Adrenal gland (tissue), 12 donors: ENCODE results near the gene ZNF700. TPM values are rescaled to one million over a fixed set of nuclear protein-coding genes. Genes with fewer than 3 reads are reported as not detected.
"Not testable (repeated sequence)": the region's sequence is repeated elsewhere in the genome, so short reads cannot be mapped to it uniquely, and the experiment has no call there.

Source experiments
- DNase-seq, 7 donors: peaks; one replicate each; pipeline ENCODE4 v3.0.0-alpha.2; 2019 to 2020
- H3K27ac ChIP-seq, 5 donors: fragments of 200-600 bp; sonication (generic) in 4 of 5; 1 replicate in 3 of 5; 2 replicates in 2 of 5; pipeline versions ENCODE4 v1.5.1 to v1.8.0; 2016 to 2020; ENCODE audit warnings: mild to moderate bottlenecking in 1 of 5
- H3K27me3 ChIP-seq: fragments of 200-600 bp; 2 replicates; pipeline ENCODE4 v1.8.0; 2021
- H3K36me3 ChIP-seq, 2 donors: fragments of 200-600 bp; replicated peaks in 1 of 2; 1 replicate in 1 of 2; 2 replicates in 1 of 2; pipeline versions ENCODE4 v1.5.1 to v1.8.0; 2018 to 2022
- H3K4me1 ChIP-seq, 2 donors: fragments of 200-600 bp; replicated peaks in 1 of 2; 1 replicate in 1 of 2; 2 replicates in 1 of 2; pipeline versions ENCODE4 v1.5.1 to v1.8.0; 2018 to 2021
- H3K4me3 ChIP-seq, 4 donors: fragments of 200-600 bp; sonication (generic) in 3 of 4; one replicate each; pipeline ENCODE4 v1.5.1; 2016 to 2018
- H3K9me3 ChIP-seq, 3 donors: fragments of 200-600 bp; sonication (generic) in 1 of 3; replicated peaks in 1 of 3; 1 replicate in 2 of 3; 2 replicates in 1 of 3; pipeline versions ENCODE4 v1.5.1 to v1.8.0; 2016 to 2021
- CTCF ChIP-seq, 6 experiments: fragments of 450-650 bp in 4 of 6; fragments of 200-600 bp in 2 of 6; sonication (generic) in 1 of 6; IDR thresholded peaks; 1 replicate in 5 of 6; 2 replicates in 1 of 6; pipeline versions ENCODE4 v1.5.1 to v1.8.0; 2016 to 2021; ENCODE audit warnings: antibody characterized with exemption in 6 of 6, mild to moderate bottlenecking in 2 of 6, moderate library complexity in 1 of 6
- POLR2A ChIP-seq, 2 donors: fragments of 450-650 bp; IDR thresholded peaks; one replicate each; pipeline ENCODE4 v1.6.1; 2017; ENCODE audit warnings: antibody characterized with exemption in 2 of 2, mild to moderate bottlenecking in 2 of 2, moderate library complexity in 1 of 2
- WGBS, 4 donors: extraction: QIAGEN DNeasy Blood & Tissue Kit in 2 of 4; methylation state at CpG; one replicate each; pipeline versions ENCODE4 v1.1.5 to v1.1.7; 2013 to 2017; 5-methylcytosine and 5-hydroxymethylcytosine counted together
- intact Hi-C, 2 donors: fragments of 100-400 bp; cut with DNase I; formaldehyde crosslinking; loops; one replicate each; pipeline versions ENCODE4 v1.14.1 to v1.15.0; 2022 to 2023
- polyA plus RNA-seq, 3 donors: library from polyadenylated mRNA; stranded (reverse); fragments of 200-250 nt in 2 of 3; fragments of 350-450 nt in 1 of 3; fragmentation: Illumina TruSeq in 1 of 3; extraction: RNeasy Lipid Tissue Mini Kit (QIAGEN cat#74804) in 1 of 3; gene quantifications; one replicate each; pipeline ENCODE4 v1.2.3, GENCODE V29; 2013 to 2014
- total RNA-seq, 9 donors: library from RNA; depleted of rRNA in 4 of 9; stranded (reverse); fragments of >200 nt in 4 of 9; fragments of 120-200 nt in 1 of 9; fragmentation: NEBNext Ultra II Directional in 1 of 9; extraction: Animal tissue kit (Norgen Biotek cat#: 25700) in 1 of 9; gene quantifications; one replicate each; pipeline versions ENCODE4 v1.1.0 to v1.2.4, GENCODE V29; 2013 to 2023
- donor health status: healthy with polysubstance abuse.
- donor health status: Bipolar disorder and iron deficiency.
- donor health status: DM: yes; HTN: yes; CAD: no.
- donor health status: DM: no; HTN: no; CAD: no.
- donor health status: DM: no; HTN: no; CAD: no.
- donor health status: DM: yes; HTN: yes; CAD: no.

Gene ZNF700
- total and polyA plus RNA-seq, 12 donors: 5.5 to 27.3 (median 12.4) TPM

GRCh38 chr19:11921852-11922495 is 2.9 kb upstream of the ZNF700 start:
- Histone ChIP-seq H3K27me3 (no peaks in the 10 kb centered on the region), H3K4me3 (no peak overlapping the region), H3K27ac (peak overlapping the region in 3 of 5 donors; percentile 6 to 52 (median 44)), H3K4me1 (peaks cover 26 to 33% of the 10 kb centered on the region in 2 donors), H3K36me3 (no peaks in the 10 kb centered on the region), H3K9me3 (no peaks in the 10 kb centered on the region)
- intact Hi-C loops: no loop called here
- WGBS, 4 donors: 13 to 28% (median 21%) methylated on average over 6 of the region's 6 CpGs
- DNase-seq: peak; percentile 23 to 77 (median 64)
- TF ChIP-seq POLR2A (IDR thresholded peaks at IDR 0.05) (no peak), CTCF (IDR thresholded peaks at IDR 0.05) (no peak)

GRCh38 chr19:11925651-11926187 is 812 bp downstream of the ZNF700 start:
- intact Hi-C loops: loop anchor here in 1 of 2 donors (5.0 kb wide), 1 partner anchor 62 kb away; no protein-coding TSS in a partner anchor
- Histone ChIP-seq H3K4me3 (peak overlapping the region in 3 of 4 donors; percentile 30 to 83 (median 77)), H3K27ac (peak overlapping the region; percentile 79 to 96 (median 87)), H3K4me1 (peaks cover 26 to 34% of the 10 kb centered on the region in 2 donors)
- not testable (repeated sequence) for H3K27me3 ChIP-seq, H3K9me3 ChIP-seq, DNase-seq, H3K36me3 ChIP-seq
- WGBS, 4 donors: 7 to 8% (median 7%) methylated on average over 10 of the region's 10 CpGs

GRCh38 chr19:11927227-11927626 is 2.3 kb downstream of the ZNF700 start:
- H3K36me3 ChIP-seq: no peaks in the 10 kb centered on the region
- TF ChIP-seq POLR2A (IDR thresholded peaks at IDR 0.05): no peak
- DNase-seq: no peak
- 93 to 98% (median 95%) methylated on average over 3 of the region's 3 CpGs for WGBS, 4 donors
- H3K9me3 ChIP-seq: no peaks in the 10 kb centered on the region
- H3K4me3 ChIP-seq: no peak overlapping the region
- H3K4me1 ChIP-seq: peaks cover 21 to 25% of the 10 kb centered on the region in 2 donors
- intact Hi-C loops: loop anchor here in 1 of 2 donors (5.0 kb wide), 1 partner anchor 60 kb away; no protein-coding TSS in a partner anchor
- H3K27ac ChIP-seq: no peak overlapping the region
- H3K27me3 ChIP-seq: no peaks in the 10 kb centered on the region

GRCh38 chr19:11931051-11931450 is 6.1 kb downstream of the ZNF700 start:
- H3K4me1 ChIP-seq: peaks cover 2 to 10% of the 10 kb centered on the region in 2 donors
- intact Hi-C loops: no loop called here
- H3K9me3 ChIP-seq: no peaks in the 10 kb centered on the region
- H3K27me3 ChIP-seq: no peaks in the 10 kb centered on the region
- no peak for TF ChIP-seq CTCF (IDR thresholded peaks at IDR 0.05)
- TF ChIP-seq POLR2A (IDR thresholded peaks at IDR 0.05): no peak
- WGBS, 4 donors: 77 to 91% (median 84%) methylated on average over 3 of the region's 3 CpGs
- no peak overlapping the region for H3K4me3 ChIP-seq
- peak in 1 of 7 donors; percentile 9 for DNase-seq
- no peak overlapping the region for H3K27ac ChIP-seq
- no peaks in the 10 kb centered on the region for H3K36me3 ChIP-seq

GRCh38 chr19:11931513-11931912 is 6.6 kb downstream of the ZNF700 start:
- Histone ChIP-seq H3K27ac (no peak overlapping the region), H3K36me3 (no peaks in the 10 kb centered on the region), H3K4me1 (peaks cover 0 to 5% of the 10 kb centered on the region in 2 donors), H3K4me3 (no peak overlapping the region), H3K27me3 (no peaks in the 10 kb centered on the region), H3K9me3 (no peaks in the 10 kb centered on the region)
- intact Hi-C loops: no loop called here
- WGBS, 4 donors: 92 to 98% (median 95%) methylated on average over 3 of the region's 3 CpGs
- no peak for DNase-seq
- TF ChIP-seq CTCF (IDR thresholded peaks at IDR 0.05): no peak
- no peak for TF ChIP-seq POLR2A (IDR thresholded peaks at IDR 0.05)

GRCh38 chr19:11935829-11936228 is 10.9 kb downstream of the ZNF700 start:
- H3K9me3 ChIP-seq, H3K27me3 ChIP-seq, DNase-seq, H3K4me1 ChIP-seq, H3K4me3 ChIP-seq, H3K27ac ChIP-seq, H3K36me3 ChIP-seq, intact Hi-C loops: not testable (repeated sequence)
- 94 to 99% (median 97%) methylated on average over 3 of the region's 3 CpGs for WGBS, 4 donors

- H3K4me3 ChIP-seq, H3K4me1 ChIP-seq, intact Hi-C loops, H3K36me3 ChIP-seq, DNase-seq, H3K27ac ChIP-seq, H3K27me3 ChIP-seq: not testable (repeated sequence)
- H3K9me3 ChIP-seq: peaks cover 0 to 30% (median 8%) of the 10 kb centered on the region in 3 donors
- 98 to 100% (median 100%) methylated on average over 3 of the region's 3 CpGs for WGBS, 4 donors
These were observed 13.5 kb downstream of the ZNF700 start for GRCh38 chr19:11938383-11938782.

GRCh38 chr19:11941361-11941887 is 16.5 kb downstream of the ZNF700 start:
- H3K27ac ChIP-seq, intact Hi-C loops, DNase-seq, H3K27me3 ChIP-seq, H3K4me3 ChIP-seq, H3K36me3 ChIP-seq, H3K4me1 ChIP-seq: not testable (repeated sequence)
- peaks cover 0 to 61% (median 8%) of the 10 kb centered on the region in 3 donors for H3K9me3 ChIP-seq
- WGBS, 4 donors: 98 to 100% (median 98%) methylated on average over 8 to 29 of the region's 29 CpGs
